IPS DF 6.9 (cell line): ENCODE data around the gene LPAR6.
"Not testable (repeated sequence)": the region's sequence is repeated elsewhere in the genome, so short reads cannot be mapped to it uniquely, and the experiment has no call there.

Experiments used
- DNase-seq: peaks from one replicate; pipeline ENCODE4 v3.0.0-alpha.2; 2013; ENCODE audit warnings: low read depth, low spot score
- H3K27ac ChIP-seq: one replicate; pipeline ENCODE4 v1.5.1; 2013; ENCODE audit warnings: low read length, control low read depth
- H3K27me3 ChIP-seq: 2 replicates; pipeline ENCODE4 v1.6.1; 2013; ENCODE audit warnings: mild to moderate bottlenecking, low read length; ENCODE audit not compliant: control insufficient read depth, insufficient read depth
- H3K36me3 ChIP-seq: 2 replicates; pipeline ENCODE4 v1.6.1; 2013; ENCODE audit warnings: low read length; ENCODE audit not compliant: control insufficient read depth, insufficient read depth
- H3K4me1 ChIP-seq: 2 replicates; pipeline ENCODE4 v1.6.1; 2013; ENCODE audit warnings: low read length; ENCODE audit not compliant: control insufficient read depth, insufficient read depth
- H3K4me3 ChIP-seq: 2 replicates; pipeline ENCODE4 v1.5.1; 2013; ENCODE audit warnings: mild to moderate bottlenecking, low read length
- H3K9me3 ChIP-seq: 2 replicates; pipeline ENCODE4 v1.6.1; 2013; ENCODE audit warnings: low read length, inconsistent platforms; ENCODE audit not compliant: control insufficient read depth, insufficient read depth
- WGBS: extraction: QIAGEN DNeasy Blood & Tissue Kit; methylation state at CpG from one replicate; pipeline ENCODE4 v1.1.7; 2013; ENCODE audit warnings: mixed read lengths, missing lambda C conversion rate; ENCODE audit not compliant: insufficient read length, insufficient coverage; 5-methylcytosine and 5-hydroxymethylcytosine counted together

Gene LPAR6

DNA sequence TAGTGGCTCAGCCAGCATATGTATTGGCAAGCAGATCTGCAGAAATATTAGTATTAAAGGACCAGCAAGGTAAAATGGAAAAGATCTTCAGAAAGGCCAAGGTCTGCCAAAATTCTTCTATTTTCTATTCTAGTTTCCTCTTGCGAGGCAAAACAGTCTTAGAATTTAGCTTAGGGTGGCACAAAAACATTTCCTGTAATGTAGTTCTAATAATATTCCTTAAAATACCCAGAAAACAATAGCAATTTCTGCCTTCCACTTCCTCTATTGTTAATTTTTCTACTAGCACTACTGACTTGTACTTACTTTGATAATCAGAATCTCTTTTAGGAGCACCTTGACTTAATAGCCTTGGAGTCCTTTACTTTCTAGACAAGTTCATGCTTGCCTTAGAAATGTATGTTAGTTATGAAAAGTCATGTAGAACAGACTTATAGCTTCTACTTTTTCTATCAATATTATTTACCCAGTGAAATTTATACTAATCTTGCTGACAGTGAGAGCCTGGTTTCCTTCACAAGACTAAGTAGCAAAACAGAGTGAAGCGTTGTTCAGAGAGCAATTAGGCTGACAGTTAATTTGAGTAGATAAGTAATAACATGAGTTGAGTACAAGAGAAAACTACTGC is 23.9 kb upstream of the LPAR6 start:
- no CpG with 5 or more reads among the region's 2 CpGs for WGBS
- no peak for DNase-seq
- H3K4me1 ChIP-seq: no peaks in the 10 kb centered on the region
- no peaks in the 10 kb centered on the region for H3K36me3 ChIP-seq
- H3K27ac ChIP-seq: no peak overlapping the region
- no peak overlapping the region for H3K4me3 ChIP-seq
- H3K9me3 ChIP-seq: no peaks in the 10 kb centered on the region
- no peaks in the 10 kb centered on the region for H3K27me3 ChIP-seq

DNA sequence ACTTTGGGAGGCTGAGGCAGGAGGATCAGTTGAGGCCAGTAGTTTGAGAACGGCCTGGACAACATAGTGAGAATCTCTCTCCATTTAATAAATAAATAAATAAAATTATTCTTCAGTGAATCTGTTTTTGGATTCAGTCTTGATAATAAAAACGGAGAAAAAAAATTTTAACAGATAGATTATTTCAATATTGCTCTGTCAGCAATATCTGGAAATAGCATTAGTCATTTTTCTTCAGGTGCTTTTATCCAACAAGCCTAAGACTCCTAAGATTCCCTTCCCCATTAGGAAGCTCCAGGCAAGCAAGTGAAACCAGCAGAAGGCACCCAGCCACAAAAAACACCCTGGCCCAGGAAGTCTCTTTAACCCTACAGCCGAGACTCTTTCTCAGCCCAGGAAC is 21.3 kb upstream of the LPAR6 start:
- H3K27me3 ChIP-seq: no peaks in the 10 kb centered on the region
- H3K36me3 ChIP-seq: no peaks in the 10 kb centered on the region
- H3K9me3 ChIP-seq: no peaks in the 10 kb centered on the region
- H3K27ac ChIP-seq: no peak overlapping the region
- no peak for DNase-seq
- no peak overlapping the region for H3K4me3 ChIP-seq
- WGBS: no CpG with 5 or more reads among the region's 3 CpGs
- H3K4me1 ChIP-seq: no peaks in the 10 kb centered on the region

DNA sequence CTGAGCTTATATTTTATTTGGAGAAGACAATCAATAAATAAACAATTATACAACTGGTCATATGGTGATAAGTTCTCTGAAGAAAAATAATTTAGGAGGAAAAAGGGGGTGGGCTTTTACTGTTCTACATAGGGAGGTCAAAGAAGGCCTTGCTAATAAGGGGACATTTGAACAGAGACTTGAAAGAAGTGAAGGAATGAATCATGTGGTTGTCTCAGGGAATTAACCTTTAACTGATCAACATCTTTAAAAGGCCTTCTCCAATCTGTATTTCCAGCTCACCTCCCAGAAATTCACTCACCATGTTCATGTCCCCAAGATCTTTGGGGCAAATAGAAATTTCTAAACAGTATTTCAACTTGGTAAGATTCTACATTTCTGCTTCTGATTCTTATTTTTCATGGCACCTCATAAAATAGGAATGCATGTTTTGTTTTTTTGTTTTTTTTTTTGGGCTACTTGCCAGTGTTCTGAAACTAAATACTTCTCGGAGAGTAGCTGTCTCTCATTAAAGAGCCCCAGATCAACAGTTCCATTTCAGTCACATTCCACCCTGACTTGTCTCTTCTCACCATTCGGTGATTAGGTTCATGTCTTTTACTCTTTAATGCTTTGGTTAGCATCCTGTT is 19.2 kb upstream of the LPAR6 start:
- no peak for DNase-seq
- Histone ChIP-seq H3K9me3 (no peaks in the 10 kb centered on the region), H3K27ac (no peak overlapping the region), H3K36me3 (no peaks in the 10 kb centered on the region), H3K4me3 (no peak overlapping the region), H3K27me3 (no peaks in the 10 kb centered on the region), H3K4me1 (no peaks in the 10 kb centered on the region)
- no CpG with 5 or more reads among the region's 2 CpGs for WGBS

DNA sequence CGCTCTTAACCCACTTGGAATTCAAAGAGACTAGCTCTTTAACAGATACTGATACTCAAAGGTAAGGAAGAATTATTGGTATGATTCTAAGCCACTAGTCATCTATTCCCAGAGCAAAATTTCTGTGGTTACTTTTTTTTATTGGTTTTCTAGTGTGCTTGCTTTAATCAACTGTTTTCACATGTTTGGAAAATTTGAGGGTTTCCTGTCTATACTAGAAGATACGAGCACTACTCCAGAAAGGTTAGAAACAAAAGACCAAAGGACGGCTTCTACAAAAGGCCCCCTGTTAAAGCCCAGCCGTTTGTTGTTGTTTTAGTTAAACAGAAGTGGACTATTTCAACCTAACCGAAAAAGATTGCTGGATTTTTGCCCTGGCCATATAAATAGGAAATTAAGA is 18.5 kb upstream of the LPAR6 start:
- no CpG with 5 or more reads among the region's 5 CpGs for WGBS
- no peak overlapping the region for H3K4me3 ChIP-seq
- no peak overlapping the region for H3K27ac ChIP-seq
- no peaks in the 10 kb centered on the region for H3K4me1 ChIP-seq
- no peaks in the 10 kb centered on the region for H3K27me3 ChIP-seq
- H3K36me3 ChIP-seq: no peaks in the 10 kb centered on the region
- no peak for DNase-seq
- H3K9me3 ChIP-seq: no peaks in the 10 kb centered on the region

DNA sequence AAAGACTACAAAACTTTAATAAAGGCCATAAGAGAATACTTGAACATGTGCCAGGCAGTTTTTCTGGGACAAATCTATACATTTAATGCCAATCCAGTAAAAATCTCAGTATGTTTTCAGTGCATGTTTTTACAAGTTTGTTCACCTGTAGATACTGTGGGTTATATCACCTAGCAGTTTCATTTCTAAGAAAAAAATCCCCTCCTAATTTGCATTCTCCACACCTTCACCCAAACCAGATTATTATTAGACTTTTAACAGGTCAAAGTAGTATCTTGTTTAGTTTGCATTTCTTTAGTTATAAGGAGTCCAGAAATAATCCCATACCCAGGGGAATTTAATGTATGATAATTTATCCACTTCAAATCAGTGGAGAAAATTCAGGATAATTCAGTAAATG is 17.0 kb upstream of the LPAR6 start:
- DNase-seq: no peak
- H3K4me1 ChIP-seq: no peaks in the 10 kb centered on the region
- no peaks in the 10 kb centered on the region for H3K9me3 ChIP-seq
- H3K36me3 ChIP-seq: no peaks in the 10 kb centered on the region
- H3K27me3 ChIP-seq: no peaks in the 10 kb centered on the region
- no peak overlapping the region for H3K4me3 ChIP-seq
- H3K27ac ChIP-seq: no peak overlapping the region

DNA sequence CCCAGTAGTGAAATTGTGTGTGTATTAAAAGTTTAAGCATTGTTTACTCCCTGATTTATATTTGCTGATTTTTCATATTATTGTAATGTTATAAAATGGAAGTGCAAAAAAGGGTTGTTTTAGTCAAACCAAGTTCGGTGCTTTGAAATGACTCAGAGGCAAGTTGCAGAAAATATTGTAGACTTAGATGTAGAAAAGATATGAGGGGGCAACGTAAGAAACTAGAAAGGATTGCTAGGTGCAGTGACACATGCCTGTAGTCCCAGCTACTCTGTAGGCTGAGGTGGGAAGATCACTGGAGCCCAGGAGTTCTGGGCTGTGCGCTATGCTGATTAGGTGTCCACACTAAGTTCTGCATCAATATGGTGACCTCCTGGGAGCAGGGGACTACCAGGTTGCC is 16.1 kb upstream of the LPAR6 start:
- Histone ChIP-seq H3K27ac (no peak overlapping the region), H3K4me1 (no peaks in the 10 kb centered on the region), H3K36me3 (no peaks in the 10 kb centered on the region), H3K27me3 (no peaks in the 10 kb centered on the region), H3K9me3 (no peaks in the 10 kb centered on the region), H3K4me3 (no peak overlapping the region)
- no peak for DNase-seq
- no CpG with 5 or more reads among the region's 3 CpGs for WGBS

DNA sequence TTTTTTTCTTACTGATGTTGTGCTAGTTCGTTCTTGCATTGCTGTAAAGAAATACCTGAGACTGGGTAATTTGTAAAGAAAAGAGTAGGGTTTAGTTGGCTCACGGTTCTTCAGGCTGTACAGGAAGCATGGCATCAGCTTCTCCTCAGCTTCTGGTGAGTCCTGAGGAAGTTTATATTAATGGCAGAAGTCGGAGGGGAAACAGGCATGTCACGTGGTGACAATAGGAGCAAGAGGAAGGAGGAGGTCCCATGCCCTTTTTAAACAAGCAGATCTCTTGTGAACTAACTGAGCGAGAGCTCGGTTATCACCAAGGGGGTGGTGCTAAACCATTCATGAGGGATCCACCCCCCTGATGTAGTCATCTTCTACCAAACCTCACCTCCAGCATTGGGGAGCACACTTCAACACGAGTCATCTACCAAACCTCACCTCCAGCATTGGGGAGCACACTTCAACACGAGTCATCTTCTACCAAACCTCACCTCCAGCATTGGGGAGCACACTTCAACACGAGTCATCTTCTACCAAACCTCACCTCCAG is 13.9 kb upstream of the LPAR6 start:
- H3K9me3 ChIP-seq, H3K36me3 ChIP-seq, H3K4me1 ChIP-seq, H3K27me3 ChIP-seq, H3K4me3 ChIP-seq, H3K27ac ChIP-seq, DNase-seq: not testable (repeated sequence)
- no CpG with 5 or more reads among the region's 9 CpGs for WGBS

DNA sequence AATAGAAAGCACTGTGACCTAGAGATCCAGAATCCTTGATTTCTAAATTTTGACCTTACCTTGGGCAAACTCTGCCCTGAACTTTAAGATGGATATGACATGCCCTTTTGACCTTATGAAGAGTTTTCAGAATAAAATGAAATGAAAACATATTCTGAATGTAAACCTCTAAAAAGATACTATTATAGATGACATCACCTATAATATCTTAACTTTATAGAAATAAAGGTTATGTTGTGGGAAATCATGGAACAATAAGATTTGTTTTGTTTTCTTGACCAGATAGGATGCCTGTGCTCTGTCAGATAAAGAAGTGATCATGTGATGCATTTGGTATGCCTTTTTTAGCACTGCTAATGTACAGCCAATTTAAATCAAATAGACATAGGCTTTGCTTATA is 13.1 kb upstream of the LPAR6 start:
- H3K4me3 ChIP-seq: no peak overlapping the region
- H3K36me3 ChIP-seq: no peaks in the 10 kb centered on the region
- no peak overlapping the region for H3K27ac ChIP-seq
- no peaks in the 10 kb centered on the region for H3K9me3 ChIP-seq
- DNase-seq: no peak
- H3K4me1 ChIP-seq: no peaks in the 10 kb centered on the region
- H3K27me3 ChIP-seq: no peaks in the 10 kb centered on the region

DNA sequence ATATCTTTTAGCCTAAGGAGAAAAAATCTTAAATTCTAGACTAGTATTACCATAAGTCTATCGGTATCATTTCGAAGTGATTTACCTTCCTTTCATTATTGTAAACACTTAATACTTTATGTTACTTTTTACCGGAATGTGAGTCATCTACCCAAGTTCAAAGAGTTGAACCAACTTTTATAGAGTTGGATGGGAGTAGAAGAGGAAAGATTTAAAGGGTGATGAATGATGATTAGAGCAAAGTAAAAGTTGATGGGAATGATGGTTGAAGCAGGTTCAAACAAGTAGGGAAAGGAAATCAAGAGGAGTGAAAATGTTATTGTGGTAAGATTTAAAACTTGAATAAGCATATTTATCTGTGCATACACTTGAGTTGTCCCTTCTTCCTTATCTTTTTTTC is 11.3 kb upstream of the LPAR6 start:
- no peak for DNase-seq
- H3K27me3 ChIP-seq: no peaks in the 10 kb centered on the region
- H3K27ac ChIP-seq: no peak overlapping the region
- no peaks in the 10 kb centered on the region for H3K36me3 ChIP-seq
- H3K4me3 ChIP-seq: no peak overlapping the region
- H3K9me3 ChIP-seq: no peaks in the 10 kb centered on the region
- no CpG with 5 or more reads among the region's 3 CpGs for WGBS
- H3K4me1 ChIP-seq: no peaks in the 10 kb centered on the region

DNA sequence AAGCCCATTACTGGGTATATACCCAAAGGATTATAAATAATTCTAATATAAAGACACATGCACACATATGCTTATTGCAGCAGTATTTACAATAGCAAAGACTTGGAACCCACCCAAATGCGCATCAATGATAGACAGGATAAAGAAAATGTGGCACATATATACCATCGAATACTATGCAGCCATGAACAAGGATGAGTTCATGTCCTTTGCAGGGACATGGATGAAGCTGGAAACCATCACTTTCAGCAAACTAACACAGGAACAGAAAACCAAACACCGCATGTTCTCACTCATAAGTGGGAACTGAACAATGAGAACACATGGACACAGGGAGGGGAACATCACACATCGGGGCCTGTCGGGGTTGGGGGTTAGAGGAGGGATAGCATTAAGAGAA is 9.1 kb upstream of the LPAR6 start:
- H3K4me1 ChIP-seq, H3K27me3 ChIP-seq, H3K36me3 ChIP-seq, H3K9me3 ChIP-seq, H3K27ac ChIP-seq, H3K4me3 ChIP-seq, DNase-seq: not testable (repeated sequence)
- WGBS: no CpG with 5 or more reads among the region's 5 CpGs

DNA sequence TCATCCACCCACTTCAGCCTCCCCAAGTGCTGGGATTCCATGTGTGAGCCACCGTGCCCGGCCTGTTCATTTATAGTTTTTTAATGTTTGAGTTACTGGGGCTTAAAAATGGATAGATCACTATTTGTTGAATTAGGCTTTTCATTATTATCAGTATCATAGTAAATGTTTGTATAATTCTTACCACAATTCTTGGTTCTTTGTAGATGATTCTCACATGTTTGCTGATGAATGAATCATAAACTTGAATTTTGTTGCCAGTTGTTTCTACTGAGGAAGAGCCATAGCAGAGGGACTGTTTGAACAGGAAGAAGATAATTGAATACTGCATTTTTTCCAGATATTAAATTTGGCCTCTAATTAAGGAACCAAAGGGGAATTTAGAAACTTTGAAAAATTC is 2.6 kb upstream of the LPAR6 start:
- Histone ChIP-seq H3K4me1 (no peaks in the 10 kb centered on the region), H3K4me3 (no peak overlapping the region), H3K36me3 (no peaks in the 10 kb centered on the region), H3K9me3 (no peaks in the 10 kb centered on the region), H3K27ac (no peak overlapping the region), H3K27me3 (no peaks in the 10 kb centered on the region)
- no peak for DNase-seq
- WGBS: no CpG with 5 or more reads among the region's 2 CpGs
